Measurements from ENCODE around the gene C6orf120. TPM values are rescaled to one million over a fixed set of nuclear protein-coding genes. Genes with fewer than 3 reads are reported as not detected.

Gene C6orf120
- total and polyA plus RNA-seq, 2 donors (not counting 1 experiment from before 2014, with no cell fraction given): 41.0 to 46.2 TPM

- H3K27ac ChIP-seq (ENCODE audit: insufficient read depth, low read length): no peak overlapping the region
- H3K4me3 ChIP-seq (replicated peaks in 1 of 4; ENCODE audit: control extremely low read depth in 1 of 4, insufficient read depth in 1 of 4, low read depth in 3 of 4, low read length in 4 of 4): no peak overlapping the region
- no peak overlapping the region for H2AFZ ChIP-seq (ENCODE audit: low read length)
- no peaks in the 10 kb centered on the region for H3K36me3 ChIP-seq (ENCODE audit: control insufficient read depth, insufficient read depth, low read length)
- H3K4me1 ChIP-seq (ENCODE audit: control insufficient read depth, extremely low read depth, insufficient read depth, low read length): peaks cover 2% of the 10 kb centered on the region
- no peaks in the 10 kb centered on the region for H3K9me3 ChIP-seq (ENCODE audit: control insufficient read depth, insufficient read depth, low read depth, low read length)
- TF ChIP-seq CTCF (conservative IDR thresholded peaks at IDR 0.05 in 1 of 2, IDR thresholded peaks at IDR 0.05 in 1 of 2; ENCODE audit: low read depth in 1 of 2, low read length in 2 of 2) (no peak), EZH2 (IDR thresholded peaks at IDR 0.05; ENCODE audit: low read length, missing control alignments) (no peak)
- DNase-seq (ENCODE audit: low read depth in 2 of 2): no peak
- H3K79me2 ChIP-seq (ENCODE audit: control insufficient read depth, insufficient read depth, low read length): peaks cover under 1% of the 10 kb centered on the region
- no peak overlapping the region for H3K9ac ChIP-seq (ENCODE audit: insufficient read depth, low read length)
- no peak overlapping the region for H3K4me2 ChIP-seq (ENCODE audit: extremely low read depth, insufficient read depth, low read length)
- H3K27me3 ChIP-seq (ENCODE audit: control insufficient read depth, insufficient read depth, low read length): no peaks in the 10 kb centered on the region
- no peaks in the 10 kb centered on the region for H4K20me1 ChIP-seq (ENCODE audit: control insufficient read depth, extremely low read depth, insufficient read depth, low read length)
Observed at GRCh38 chr6:169710009-169710408, 8.1 kb downstream of the C6orf120 start.

GRCh38 chr6:169714178-169714577 lies 12.3 kb downstream of the C6orf120 start:
- TF ChIP-seq EZH2 (IDR thresholded peaks at IDR 0.05; ENCODE audit: low read length, missing control alignments) (no peak), CTCF (conservative IDR thresholded peaks at IDR 0.05 in 1 of 2, IDR thresholded peaks at IDR 0.05 in 1 of 2; ENCODE audit: low read depth in 1 of 2, low read length in 2 of 2) (no peak)
- H3K9ac ChIP-seq (ENCODE audit: insufficient read depth, low read length): no peak overlapping the region
- H3K79me2 ChIP-seq (ENCODE audit: control insufficient read depth, insufficient read depth, low read length): peaks cover 4% of the 10 kb centered on the region
- no peak overlapping the region for H3K4me3 ChIP-seq (replicated peaks in 1 of 4; ENCODE audit: control extremely low read depth in 1 of 4, insufficient read depth in 1 of 4, low read depth in 3 of 4, low read length in 4 of 4)
- H3K27ac ChIP-seq (ENCODE audit: insufficient read depth, low read length): no peak overlapping the region
- DNase-seq (ENCODE audit: low read depth in 2 of 2): no peak
- no peaks in the 10 kb centered on the region for H4K20me1 ChIP-seq (ENCODE audit: control insufficient read depth, extremely low read depth, insufficient read depth, low read length)
- H3K27me3 ChIP-seq (ENCODE audit: control insufficient read depth, insufficient read depth, low read length): no peaks in the 10 kb centered on the region
- H3K4me1 ChIP-seq (ENCODE audit: control insufficient read depth, extremely low read depth, insufficient read depth, low read length): no peaks in the 10 kb centered on the region
- no peak overlapping the region for H3K4me2 ChIP-seq (ENCODE audit: extremely low read depth, insufficient read depth, low read length)
- no peaks in the 10 kb centered on the region for H3K36me3 ChIP-seq (ENCODE audit: control insufficient read depth, insufficient read depth, low read length)
- no peak overlapping the region for H2AFZ ChIP-seq (ENCODE audit: low read length)
- H3K9me3 ChIP-seq (ENCODE audit: control insufficient read depth, insufficient read depth, low read depth, low read length): no peaks in the 10 kb centered on the region

GRCh38 chr6:169714595-169714994 lies 12.7 kb downstream of the C6orf120 start:
- no peak for TF ChIP-seq EZH2 (IDR thresholded peaks at IDR 0.05; ENCODE audit: low read length, missing control alignments)
- no peak overlapping the region for H3K4me2 ChIP-seq (ENCODE audit: extremely low read depth, insufficient read depth, low read length)

More at GRCh38 chr6:169714595-169714994, 12.7 kb downstream of the C6orf120 start:
- Histone ChIP-seq H2AFZ (ENCODE audit: low read length) (no peak overlapping the region), H3K4me3 (replicated peaks in 1 of 4; ENCODE audit: control extremely low read depth in 1 of 4, insufficient read depth in 1 of 4, low read depth in 3 of 4, low read length in 4 of 4) (no peak overlapping the region), H3K27me3 (ENCODE audit: control insufficient read depth, insufficient read depth, low read length) (no peaks in the 10 kb centered on the region), H3K4me1 (ENCODE audit: control insufficient read depth, extremely low read depth, insufficient read depth, low read length) (no peaks in the 10 kb centered on the region), H4K20me1 (ENCODE audit: control insufficient read depth, extremely low read depth, insufficient read depth, low read length) (no peaks in the 10 kb centered on the region), H3K9ac (ENCODE audit: insufficient read depth, low read length) (no peak overlapping the region), H3K36me3 (ENCODE audit: control insufficient read depth, insufficient read depth, low read length) (no peaks in the 10 kb centered on the region), H3K27ac (ENCODE audit: insufficient read depth, low read length) (no peak overlapping the region), H3K9me3 (ENCODE audit: control insufficient read depth, insufficient read depth, low read depth, low read length) (no peaks in the 10 kb centered on the region), H3K79me2 (ENCODE audit: control insufficient read depth, insufficient read depth, low read length) (peaks cover 7% of the 10 kb centered on the region)
- no peak for DNase-seq (ENCODE audit: low read depth in 2 of 2)
